Osteoblast (primary cell): ENCODE results near the gene ZDHHC14. TPM values are rescaled to one million over a fixed set of nuclear protein-coding genes. Genes with fewer than 3 reads are reported as not detected.
"Not testable (repeated sequence)": the region's sequence is repeated elsewhere in the genome, so short reads cannot be mapped to it uniquely, and the experiment has no call there.

Experiments
- DNase-seq: peaks from one replicate; pipeline ENCODE4 v3.0.0; 2011; ENCODE audit warnings: low spot score, mixed read lengths; ENCODE audit not compliant: insufficient read length; ENCODE audit errors: missing footprints
- H2AFZ ChIP-seq: 2 replicates; pipeline ENCODE4 v1.6.0; 2011; ENCODE audit warnings: mild to moderate bottlenecking, low read length
- H3K27ac ChIP-seq: 2 replicates; pipeline ENCODE4 v1.5.1; 2011; ENCODE audit warnings: mild to moderate bottlenecking, low read depth, low read length, moderate library complexity
- H3K27me3 ChIP-seq: 2 replicates; pipeline ENCODE4 v1.6.0; 2012; ENCODE audit warnings: mild to moderate bottlenecking, control low read depth, inconsistent platforms, low read length, moderate library complexity; ENCODE audit not compliant: insufficient read depth
- H3K36me3 ChIP-seq: 2 replicates; pipeline ENCODE4 v1.5.1; 2011; ENCODE audit warnings: mild to moderate bottlenecking, low read length, control low read depth, moderate library complexity; ENCODE audit not compliant: insufficient read depth
- H3K4me1 ChIP-seq: 2 replicates; pipeline ENCODE4 v1.5.1; 2011; ENCODE audit warnings: mild to moderate bottlenecking, low read length, control low read depth, moderate library complexity; ENCODE audit not compliant: insufficient read depth
- H3K4me2 ChIP-seq: 2 replicates; pipeline ENCODE4 v1.6.0; 2011; ENCODE audit warnings: mild to moderate bottlenecking, low read length; ENCODE audit not compliant: insufficient read depth
- H3K4me3 ChIP-seq: fragments of 200-600 bp; sonication (generic); 3 replicates; pipeline ENCODE4 v1.5.1; 2012; ENCODE audit warnings: mild to moderate bottlenecking, low read length, inconsistent platforms; ENCODE audit not compliant: insufficient read depth
- H3K79me2 ChIP-seq: 2 replicates; pipeline ENCODE4 v1.6.0; 2012; ENCODE audit warnings: mild to moderate bottlenecking, low read length, control low read depth, inconsistent platforms; ENCODE audit not compliant: insufficient read depth
- H3K9me3 ChIP-seq: 2 replicates; pipeline ENCODE4 v1.5.1; 2011; ENCODE audit warnings: low read depth, low read length, control low read depth
- H4K20me1 ChIP-seq: 2 replicates; pipeline ENCODE4 v1.6.0; 2012; ENCODE audit warnings: mild to moderate bottlenecking, low read length, control low read depth; ENCODE audit not compliant: insufficient read depth
- CTCF ChIP-seq: IDR thresholded peaks from 2 replicates; pipeline ENCODE4 v1.5.1; 2011; ENCODE audit warnings: mild to moderate bottlenecking, low read depth, low read length, moderate library complexity; ENCODE audit errors: extremely low read depth
- total RNA-seq: library from RNA; depleted of rRNA; stranded (reverse); fragments of >200 nt; gene quantifications from 2 replicates; pipeline ENCODE4 v1.2.3, GENCODE V29; 2012

ZDHHC14 gene
- total RNA-seq, 1 donor, result 1.4 TPM

- DNase-seq, result no peak
- H3K27me3 ChIP-seq, result peaks cover 33% of the 10 kb centered on the region
- H3K4me1 ChIP-seq, result no peaks in the 10 kb centered on the region
- no peaks in the 10 kb centered on the region for H3K9me3 ChIP-seq
- no peak overlapping the region for H2AFZ ChIP-seq
- no peak overlapping the region for H3K4me3 ChIP-seq
- no peak for TF ChIP-seq CTCF
- no peak overlapping the region for H3K27ac ChIP-seq
- no peak overlapping the region for H3K4me2 ChIP-seq
- H4K20me1 ChIP-seq, result no peaks in the 10 kb centered on the region
- H3K36me3 ChIP-seq, result no peaks in the 10 kb centered on the region
- no peaks in the 10 kb centered on the region for H3K79me2 ChIP-seq
Observed at GRCh38 chr6:157690441-157691210, 309.6 kb downstream of the ZDHHC14 start.

- H3K79me2 ChIP-seq, result not testable (repeated sequence)
- H3K27me3 ChIP-seq, result peaks cover 33% of the 10 kb centered on the region
Observed at GRCh38 chr6:157691621-157692020, 310.6 kb downstream of the ZDHHC14 start.

GRCh38 chr6:157693867-157694266 is 312.9 kb downstream of the ZDHHC14 start:
- Histone ChIP-seq H2AFZ (no peak overlapping the region), H3K4me3 (no peak overlapping the region), H3K27me3 (peaks cover 39% of the 10 kb centered on the region), H3K36me3 (no peaks in the 10 kb centered on the region), H3K9me3 (no peaks in the 10 kb centered on the region), H3K4me2 (no peak overlapping the region), H3K4me1 (no peaks in the 10 kb centered on the region), H4K20me1 (no peaks in the 10 kb centered on the region), H3K27ac (no peak overlapping the region), H3K79me2 (no peaks in the 10 kb centered on the region)
- DNase-seq, result no peak
- no peak for TF ChIP-seq CTCF

More at GRCh38 chr6:157691621-157692020, 310.6 kb downstream of the ZDHHC14 start:
- DNase-seq, H3K4me2 ChIP-seq, H3K4me3 ChIP-seq, H2AFZ ChIP-seq, H3K27ac ChIP-seq, H3K36me3 ChIP-seq, H3K9me3 ChIP-seq, H4K20me1 ChIP-seq, H3K4me1 ChIP-seq: not testable (repeated sequence)

- Histone ChIP-seq H3K4me3 (no peak overlapping the region), H3K36me3 (no peaks in the 10 kb centered on the region)
Observed at GRCh38 chr6:157695301-157696040, 314.5 kb downstream of the ZDHHC14 start.

More at GRCh38 chr6:157695301-157696040, 314.5 kb downstream of the ZDHHC14 start:
- H2AFZ ChIP-seq, result no peak overlapping the region
- H3K79me2 ChIP-seq, result no peaks in the 10 kb centered on the region
- DNase-seq, result no peak
- no peak overlapping the region for H3K4me2 ChIP-seq
- no peaks in the 10 kb centered on the region for H3K9me3 ChIP-seq
- no peak overlapping the region for H3K27ac ChIP-seq
- TF ChIP-seq CTCF, result no peak
- no peaks in the 10 kb centered on the region for H4K20me1 ChIP-seq
- no peaks in the 10 kb centered on the region for H3K4me1 ChIP-seq
- peaks cover 38% of the 10 kb centered on the region for H3K27me3 ChIP-seq
